PC-3 (cell line): ENCODE data around the gene HACD3.

Experiments used
- CTCF ChIP-seq: fragments of 300-600 bp; sonication (generic); conservative IDR thresholded peaks from 2 replicates; pipeline ENCODE4 v1.5.1; 2017; ENCODE audit warnings: antibody characterized with exemption, low read depth, mild to moderate bottlenecking, low read length
- EZH2 ChIP-seq: fragments of 300-600 bp; sonication (generic); IDR thresholded peaks from one replicate; pipeline ENCODE4 v1.6.1; 2017; ENCODE audit warnings: antibody characterized with exemption, mild to moderate bottlenecking, low read length; ENCODE audit not compliant: unreplicated experiment
- EZH2phosphoT487 ChIP-seq: fragments of 300-600 bp; sonication (generic); IDR thresholded peaks from 2 replicates; pipeline ENCODE4 v1.6.1; 2018; ENCODE audit warnings: mild to moderate bottlenecking, antibody characterized with exemption, low read length, borderline replicate concordance

- TF ChIP-seq CTCF (no peak), EZH2 (no peak), EZH2phosphoT487 (no peak)
Measured at GRCh38 chr15:65540314-65540713, 10.1 kb downstream of the HACD3 start.
